ENCODE measurements around the gene MCM3AP.

MCM3AP gene

DNA sequence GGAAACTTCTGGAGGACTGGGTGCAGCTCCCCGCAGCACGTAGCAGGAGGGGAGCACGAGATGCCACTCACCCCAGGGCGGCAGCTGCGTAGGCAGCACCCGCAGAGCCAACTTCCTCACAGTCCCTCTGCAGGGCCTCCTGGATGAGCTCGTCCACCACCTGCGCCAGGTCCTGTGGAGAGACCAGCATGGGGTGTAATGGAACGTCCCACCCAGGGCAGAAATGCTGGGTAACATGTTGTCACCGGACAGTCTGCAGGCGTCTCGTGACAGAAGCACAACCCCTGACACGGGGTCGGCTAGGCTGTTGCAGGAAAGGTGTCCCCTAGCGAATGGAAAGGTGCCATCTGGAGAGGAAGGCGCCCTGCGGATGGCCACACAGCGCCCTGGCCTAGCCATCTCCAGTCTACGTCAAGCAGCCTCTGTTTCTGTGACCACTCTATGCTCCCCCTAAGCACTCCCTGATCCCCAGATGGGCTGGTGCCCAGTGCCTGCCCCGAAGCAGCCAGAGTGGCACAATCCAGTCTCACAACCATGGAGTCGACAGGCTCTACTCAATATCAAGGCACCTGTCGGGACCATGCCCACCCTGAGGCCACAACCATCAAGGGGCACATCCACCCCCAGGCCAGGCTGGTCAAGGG is 21.2 kb downstream of the MCM3AP start:
- no peak for DNase-seq (ENCODE audit: low read depth)
- no peak overlapping the region for H3K4me3 ChIP-seq (ENCODE audit: low read depth, low read length)
- TF ChIP-seq, protein P1, sequence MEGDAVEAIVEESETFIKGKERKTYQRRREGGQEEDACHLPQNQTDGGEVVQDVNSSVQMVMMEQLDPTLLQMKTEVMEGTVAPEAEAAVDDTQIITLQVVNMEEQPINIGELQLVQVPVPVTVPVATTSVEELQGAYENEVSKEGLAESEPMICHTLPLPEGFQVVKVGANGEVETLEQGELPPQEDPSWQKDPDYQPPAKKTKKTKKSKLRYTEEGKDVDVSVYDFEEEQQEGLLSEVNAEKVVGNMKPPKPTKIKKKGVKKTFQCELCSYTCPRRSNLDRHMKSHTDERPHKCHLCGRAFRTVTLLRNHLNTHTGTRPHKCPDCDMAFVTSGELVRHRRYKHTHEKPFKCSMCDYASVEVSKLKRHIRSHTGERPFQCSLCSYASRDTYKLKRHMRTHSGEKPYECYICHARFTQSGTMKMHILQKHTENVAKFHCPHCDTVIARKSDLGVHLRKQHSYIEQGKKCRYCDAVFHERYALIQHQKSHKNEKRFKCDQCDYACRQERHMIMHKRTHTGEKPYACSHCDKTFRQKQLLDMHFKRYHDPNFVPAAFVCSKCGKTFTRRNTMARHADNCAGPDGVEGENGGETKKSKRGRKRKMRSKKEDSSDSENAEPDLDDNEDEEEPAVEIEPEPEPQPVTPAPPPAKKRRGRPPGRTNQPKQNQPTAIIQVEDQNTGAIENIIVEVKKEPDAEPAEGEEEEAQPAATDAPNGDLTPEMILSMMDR (conservative IDR thresholded peaks at IDR 0.05; ENCODE audit: low read depth, low read length), result no peak

DNA sequence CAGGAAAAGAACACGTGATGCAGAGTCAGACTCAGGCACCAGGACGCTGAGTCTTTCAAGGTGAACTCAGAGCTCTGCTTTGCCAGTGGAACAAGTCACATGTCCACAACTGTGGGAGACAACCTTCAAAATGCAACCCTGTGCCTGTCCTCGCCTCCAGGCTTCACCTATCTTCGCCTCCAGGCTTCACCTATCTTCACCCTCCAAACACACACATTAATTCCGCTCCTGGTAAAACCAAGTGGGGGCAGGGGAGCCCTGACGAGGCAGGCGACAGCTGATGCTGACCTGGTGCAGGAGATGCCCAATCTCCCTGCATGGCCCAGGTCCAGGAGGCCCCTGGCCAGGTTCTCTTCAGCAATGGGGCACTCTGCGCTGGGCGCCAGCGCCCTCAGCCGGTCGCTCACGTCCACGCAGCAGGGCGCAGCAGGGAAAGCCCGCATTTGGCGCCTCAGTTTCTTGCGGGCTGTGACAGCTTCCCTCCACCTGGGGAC is 28.9 kb downstream of the MCM3AP start:
- H3K4me3 ChIP-seq (ENCODE audit: low read depth, low read length), result no peak overlapping the region
- TF ChIP-seq, protein P1 (conservative IDR thresholded peaks at IDR 0.05; ENCODE audit: low read depth, low read length), result no peak
- no peak for DNase-seq (ENCODE audit: low read depth)

DNA sequence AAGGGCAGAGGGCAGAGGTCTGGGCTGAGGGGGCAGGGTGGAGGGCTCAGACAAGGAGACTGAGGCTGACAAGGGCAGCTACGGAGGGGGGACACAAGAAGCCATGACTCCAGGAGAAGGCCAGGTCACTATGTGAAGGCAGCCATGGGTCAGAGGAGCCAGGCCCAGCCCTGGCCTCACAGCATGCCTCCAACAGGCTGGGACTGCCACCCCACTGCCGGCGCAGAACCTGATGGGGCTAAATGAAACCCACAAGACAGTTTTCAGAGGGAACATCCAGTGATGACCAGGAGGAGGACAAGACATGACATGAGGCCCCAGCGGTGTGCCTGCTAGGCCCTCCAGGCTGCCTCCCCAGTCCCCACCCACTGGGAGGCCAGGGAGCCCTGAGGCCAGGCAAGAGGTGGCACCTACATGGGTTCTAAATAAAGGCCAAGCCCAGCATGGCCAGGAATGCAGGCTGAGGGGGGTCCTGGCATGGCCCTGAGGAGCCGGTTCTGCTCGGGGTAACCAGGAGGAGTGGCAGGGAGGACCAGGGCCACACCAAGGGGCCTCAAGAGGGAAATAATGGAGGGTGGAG is 29.6 kb downstream of the MCM3AP start:
- no peak overlapping the region for H3K4me3 ChIP-seq (ENCODE audit: low read depth, low read length)
- no peak for DNase-seq (ENCODE audit: low read depth)
- TF ChIP-seq, protein P1 (conservative IDR thresholded peaks at IDR 0.05; ENCODE audit: low read depth, low read length), result no peak

DNA sequence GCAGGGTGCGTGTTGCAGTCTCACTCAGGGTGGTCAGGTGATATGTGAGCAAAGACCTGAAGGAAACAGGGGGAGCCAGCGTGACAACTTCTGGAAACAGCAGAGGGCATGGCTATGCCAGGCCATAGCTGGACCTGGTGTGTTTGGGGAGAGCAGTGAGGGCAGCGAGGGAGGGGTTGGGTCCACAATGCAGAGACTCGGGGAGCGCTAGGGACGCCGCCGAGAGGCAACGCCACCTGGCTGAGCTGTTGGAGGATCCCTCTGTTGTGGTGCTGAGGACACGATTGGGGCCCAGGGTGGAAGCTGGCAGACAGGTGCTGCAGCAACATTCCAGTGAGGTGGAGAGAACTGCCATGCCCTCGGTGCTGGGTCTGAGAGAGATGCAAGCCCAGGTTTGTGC is 30.2 kb downstream of the MCM3AP start:
- H3K4me3 ChIP-seq (ENCODE audit: low read depth, low read length), result no peak overlapping the region
- DNase-seq (ENCODE audit: low read depth), result no peak
- TF ChIP-seq, protein P1 (conservative IDR thresholded peaks at IDR 0.05; ENCODE audit: low read depth, low read length), result no peak

DNA sequence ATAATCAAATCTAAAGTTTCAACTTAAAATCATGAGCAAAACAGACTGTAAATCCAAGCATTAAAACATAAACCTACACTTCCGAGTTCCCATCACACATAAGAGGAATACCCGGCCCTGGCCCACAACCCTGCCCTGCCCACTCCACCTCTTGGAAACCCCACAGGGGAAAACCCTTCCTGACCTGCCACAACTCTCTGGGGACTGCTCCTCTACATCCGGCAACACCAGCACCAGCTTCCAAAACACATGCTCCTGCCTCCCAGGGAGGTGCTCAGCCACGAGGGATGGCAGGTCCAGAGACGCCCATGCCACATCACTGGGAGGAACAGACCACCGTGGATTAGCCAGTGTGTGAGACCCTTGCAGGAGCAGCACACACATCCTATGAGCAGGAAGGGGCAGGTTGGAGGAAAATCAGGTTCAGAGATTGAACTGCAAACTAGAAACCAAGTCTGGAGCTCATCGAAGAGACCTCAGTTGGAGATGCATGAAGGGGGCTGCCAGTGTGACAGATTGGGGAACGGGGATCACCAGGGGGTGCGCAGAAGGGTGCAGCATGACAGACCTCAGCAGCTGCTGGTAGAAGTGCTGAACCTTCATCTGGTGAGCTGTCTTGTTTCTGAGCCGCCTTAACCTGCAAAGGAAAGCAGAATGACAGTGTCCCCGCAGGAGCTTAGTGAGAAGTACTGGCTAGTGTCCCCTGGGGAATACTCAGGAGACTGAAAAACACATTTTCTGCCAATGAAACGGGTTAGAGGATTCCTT is 31.0 kb downstream of the MCM3AP start:
- DNase-seq (ENCODE audit: low read depth), result no peak
- H3K4me3 ChIP-seq (ENCODE audit: low read depth, low read length), result no peak overlapping the region

DNA sequence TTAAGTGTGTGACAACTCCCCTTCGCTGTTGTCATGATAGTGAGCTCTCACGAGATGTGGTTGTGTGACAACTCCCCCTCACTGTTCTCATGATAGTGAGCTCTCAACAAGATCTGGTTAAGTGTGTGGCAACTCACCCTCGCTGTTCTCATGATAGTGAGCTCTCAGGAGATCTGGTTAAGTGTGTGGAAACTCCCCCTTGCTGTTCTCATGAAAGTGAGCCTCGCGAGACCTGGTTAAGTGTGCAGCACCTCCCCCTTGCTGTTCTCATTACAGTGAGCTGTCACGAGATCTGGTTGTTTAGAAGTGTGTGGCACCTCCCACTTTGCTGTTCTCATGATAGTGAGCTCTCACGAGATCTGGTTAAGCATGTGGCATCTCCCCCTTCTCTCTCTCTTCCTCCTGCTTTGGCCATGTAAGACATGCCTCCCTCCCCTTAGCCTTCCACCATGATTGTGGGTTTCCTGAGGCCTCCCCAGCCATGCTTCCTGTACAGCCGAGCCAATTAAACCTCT is 31.7 kb downstream of the MCM3AP start:
- H3K4me3 ChIP-seq (ENCODE audit: low read depth, low read length), result no peak overlapping the region
- TF ChIP-seq, protein P1 (conservative IDR thresholded peaks at IDR 0.05; ENCODE audit: low read depth, low read length), result no peak
- DNase-seq (ENCODE audit: low read depth), result peak; percentile 57

More for the DNA sequence above, 31.0 kb downstream of the MCM3AP start:
- TF ChIP-seq, protein P1 (conservative IDR thresholded peaks at IDR 0.05; ENCODE audit: low read depth, low read length), result no peak

Measured in choroid plexus epithelial cell (primary cell).